Neural progenitor cell (in vitro differentiated cells): ENCODE data around the gene FAM83F. TPM values are rescaled to one million over a fixed set of nuclear protein-coding genes. Genes with fewer than 3 reads are reported as not detected.

Experiments
- DNase-seq: peaks from one replicate; pipeline ENCODE4 v3.0.0-alpha.2; 2016; ENCODE audit warnings: low spot score
- H2AFZ ChIP-seq: fragments of 200-600 bp; sonication (generic); replicated peaks from 2 replicates; pipeline ENCODE4 v1.6.1; 2016; ENCODE audit warnings: antibody characterized with exemption
- H3F3A ChIP-seq: fragments of 200-600 bp; sonication (generic); 2 replicates; pipeline ENCODE4 v1.6.1; 2016; ENCODE audit warnings: antibody characterized with exemption, low read depth
- H3K27ac ChIP-seq: fragments of 200-600 bp; sonication (generic); 2 replicates; pipeline ENCODE4 v1.5.1; 2016; ENCODE audit warnings: mild to moderate bottlenecking
- H3K27me3 ChIP-seq: fragments of 200-600 bp; sonication (generic); 2 replicates; pipeline ENCODE4 v1.6.1; 2016; ENCODE audit warnings: mild to moderate bottlenecking, moderate library complexity
- H3K36me3 ChIP-seq: fragments of 200-600 bp; sonication (generic); 2 replicates; pipeline ENCODE4 v1.5.1; 2016
- H3K4me1 ChIP-seq: fragments of 200-600 bp; sonication (generic); 2 replicates; pipeline ENCODE4 v1.6.1; 2016; ENCODE audit warnings: mixed run types
- H3K4me2 ChIP-seq: fragments of 200-600 bp; sonication (generic); 2 replicates; pipeline ENCODE4 v1.6.1; 2016
- H3K4me3 ChIP-seq: fragments of 200-600 bp; sonication (generic); 2 replicates; pipeline ENCODE4 v1.5.1; 2016
- H3K79me2 ChIP-seq: fragments of 200-600 bp; sonication (generic); 2 replicates; pipeline ENCODE4 v1.6.1; 2016; ENCODE audit warnings: low read depth
- H3K9ac ChIP-seq: fragments of 200-600 bp; sonication (generic); 2 replicates; pipeline ENCODE4 v1.6.1; 2016
- H3K9me3 ChIP-seq: fragments of 200-600 bp; sonication (generic); 2 replicates; pipeline ENCODE4 v1.5.1; 2016; ENCODE audit warnings: low read depth
- H4K20me1 ChIP-seq: fragments of 200-600 bp; sonication (generic); 2 replicates; pipeline ENCODE4 v1.6.1; 2016; ENCODE audit warnings: low read depth
- H3K27ac Mint-ChIP-seq: 3 replicates; pipeline ENCODE4 v1.8.0; 2021; ENCODE audit warnings: mixed read lengths
- H3K27me3 Mint-ChIP-seq: 2 replicates; pipeline ENCODE4 v1.8.0; 2022; ENCODE audit warnings: low read depth, mild to moderate bottlenecking, inconsistent platforms, moderate library complexity, mixed read lengths; ENCODE audit not compliant: insufficient read depth
- H3K36me3 Mint-ChIP-seq: 3 replicates; pipeline ENCODE4 v1.8.0; 2021; ENCODE audit warnings: mixed read lengths
- H3K4me1 Mint-ChIP-seq: 3 replicates; pipeline ENCODE4 v1.8.0; 2021; ENCODE audit warnings: mixed read lengths
- H3K4me3 Mint-ChIP-seq: 3 replicates; pipeline ENCODE4 v1.8.0; 2021; ENCODE audit warnings: mild to moderate bottlenecking, moderate library complexity, mixed read lengths
- H3K9me3 Mint-ChIP-seq: 3 replicates; pipeline ENCODE4 v1.8.0; 2020; ENCODE audit warnings: mixed read lengths
- EZH2 ChIP-seq: fragments of 200-600 bp; sonication (generic); IDR thresholded peaks from 2 replicates; pipeline ENCODE4 v1.6.1; 2017; ENCODE audit warnings: antibody characterized with exemption, mild to moderate bottlenecking, moderate library complexity
- EZH2phosphoT487 ChIP-seq: fragments of 200-600 bp; sonication (generic); IDR thresholded peaks from 2 replicates; pipeline ENCODE4 v1.6.1; 2017; ENCODE audit warnings: antibody characterized with exemption
- total RNA-seq: library from RNA; depleted of rRNA; stranded (reverse); fragments of >200 nt; gene quantifications from 2 replicates; pipeline ENCODE4 v1.2.3, GENCODE V29; 2015; ENCODE audit warnings: low replicate concordance
- TF ChIP-seq, protein P1 (sequence below): fragments of 200-600 bp; sonication (generic); IDR thresholded peaks from 2 replicates; pipeline ENCODE4 v1.5.1; 2017; ENCODE audit warnings: antibody characterized with exemption, mild to moderate bottlenecking

FAM83F gene
- total RNA-seq, 1 donor from 2014 or later: 0.09 TPM

DNA sequence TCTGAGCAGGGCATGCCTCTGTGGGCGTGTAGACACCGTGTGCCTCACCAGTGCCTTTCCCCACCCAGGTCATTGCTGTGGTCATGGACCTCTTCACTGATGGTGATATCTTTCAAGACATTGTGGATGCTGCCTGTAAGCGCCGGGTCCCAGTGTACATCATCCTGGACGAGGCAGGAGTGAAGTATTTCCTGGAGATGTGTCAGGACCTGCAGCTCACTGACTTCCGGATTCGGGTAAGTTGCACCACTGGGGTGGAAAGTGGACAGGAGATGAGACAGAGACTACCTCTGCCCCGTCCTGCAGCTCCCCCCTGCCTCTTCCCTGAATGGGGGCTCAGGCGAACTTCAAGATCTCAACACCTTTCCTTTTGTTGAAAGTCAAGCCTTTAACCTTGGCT lies 24.3 kb downstream of the FAM83F start:
- Histone ChIP-seq H2AFZ (no peak overlapping the region), H3F3A (no peaks in the 10 kb centered on the region), H3K27me3 (no peaks in the 10 kb centered on the region), H3K27ac (no peak overlapping the region), H3K4me1 (peaks cover 4% of the 10 kb centered on the region), H3K36me3 (no peaks in the 10 kb centered on the region), H3K79me2 (no peaks in the 10 kb centered on the region), H4K20me1 (no peaks in the 10 kb centered on the region), H3K9me3 (no peaks in the 10 kb centered on the region), H3K4me2 (no peak overlapping the region), H3K9ac (no peak overlapping the region), H3K4me3 (no peak overlapping the region)
- TF ChIP-seq EZH2phosphoT487 (no peak), EZH2 (no peak)
- TF ChIP-seq, protein P1, sequence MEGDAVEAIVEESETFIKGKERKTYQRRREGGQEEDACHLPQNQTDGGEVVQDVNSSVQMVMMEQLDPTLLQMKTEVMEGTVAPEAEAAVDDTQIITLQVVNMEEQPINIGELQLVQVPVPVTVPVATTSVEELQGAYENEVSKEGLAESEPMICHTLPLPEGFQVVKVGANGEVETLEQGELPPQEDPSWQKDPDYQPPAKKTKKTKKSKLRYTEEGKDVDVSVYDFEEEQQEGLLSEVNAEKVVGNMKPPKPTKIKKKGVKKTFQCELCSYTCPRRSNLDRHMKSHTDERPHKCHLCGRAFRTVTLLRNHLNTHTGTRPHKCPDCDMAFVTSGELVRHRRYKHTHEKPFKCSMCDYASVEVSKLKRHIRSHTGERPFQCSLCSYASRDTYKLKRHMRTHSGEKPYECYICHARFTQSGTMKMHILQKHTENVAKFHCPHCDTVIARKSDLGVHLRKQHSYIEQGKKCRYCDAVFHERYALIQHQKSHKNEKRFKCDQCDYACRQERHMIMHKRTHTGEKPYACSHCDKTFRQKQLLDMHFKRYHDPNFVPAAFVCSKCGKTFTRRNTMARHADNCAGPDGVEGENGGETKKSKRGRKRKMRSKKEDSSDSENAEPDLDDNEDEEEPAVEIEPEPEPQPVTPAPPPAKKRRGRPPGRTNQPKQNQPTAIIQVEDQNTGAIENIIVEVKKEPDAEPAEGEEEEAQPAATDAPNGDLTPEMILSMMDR: no peak
- no peak overlapping the region for H3K4me3 Mint-ChIP-seq
- peaks cover 2% of the 10 kb centered on the region for H3K27me3 Mint-ChIP-seq
- H3K9me3 Mint-ChIP-seq: no peaks in the 10 kb centered on the region
- no peak for DNase-seq
- peaks cover 21% of the 10 kb centered on the region for H3K4me1 Mint-ChIP-seq
- H3K36me3 Mint-ChIP-seq: no peaks in the 10 kb centered on the region
- H3K27ac Mint-ChIP-seq: no peak overlapping the region

DNA sequence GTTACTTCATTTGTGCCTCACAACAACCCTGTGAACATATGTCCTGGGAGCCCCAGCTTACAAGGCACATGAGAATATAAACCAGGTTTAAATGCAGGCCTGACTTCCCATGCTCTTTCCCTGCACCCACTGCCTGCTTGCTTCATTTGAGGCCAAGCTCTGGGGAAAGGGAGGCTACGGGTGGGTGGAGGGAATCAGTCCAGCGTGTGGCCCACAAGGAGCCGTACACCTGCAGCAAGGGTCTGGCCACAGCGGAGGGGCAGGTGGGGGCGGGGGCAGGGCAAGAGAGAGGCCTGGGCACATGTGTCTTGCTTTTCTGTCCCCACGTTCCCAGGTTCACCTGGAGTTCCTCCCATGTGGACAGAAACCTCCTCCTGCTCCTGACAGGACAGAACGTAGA lies 26.2 kb downstream of the FAM83F start:
- Histone ChIP-seq H3K27me3 (no peaks in the 10 kb centered on the region), H3K9me3 (no peaks in the 10 kb centered on the region), H2AFZ (no peak overlapping the region), H3K9ac (no peak overlapping the region), H3K27ac (no peak overlapping the region), H3K4me1 (peaks cover 4% of the 10 kb centered on the region), H4K20me1 (no peaks in the 10 kb centered on the region), H3K36me3 (no peaks in the 10 kb centered on the region), H3F3A (no peaks in the 10 kb centered on the region), H3K79me2 (no peaks in the 10 kb centered on the region), H3K4me3 (no peak overlapping the region), H3K4me2 (no peak overlapping the region)
- Mint-ChIP-seq H3K4me1 (peaks cover 20% of the 10 kb centered on the region), H3K27me3 (peaks cover 6% of the 10 kb centered on the region), H3K9me3 (no peaks in the 10 kb centered on the region), H3K4me3 (no peak overlapping the region), H3K27ac (no peak overlapping the region), H3K36me3 (no peaks in the 10 kb centered on the region)
- TF ChIP-seq EZH2phosphoT487 (no peak), EZH2 (no peak)
- TF ChIP-seq, protein P1: no peak
- DNase-seq: no peak

DNA sequence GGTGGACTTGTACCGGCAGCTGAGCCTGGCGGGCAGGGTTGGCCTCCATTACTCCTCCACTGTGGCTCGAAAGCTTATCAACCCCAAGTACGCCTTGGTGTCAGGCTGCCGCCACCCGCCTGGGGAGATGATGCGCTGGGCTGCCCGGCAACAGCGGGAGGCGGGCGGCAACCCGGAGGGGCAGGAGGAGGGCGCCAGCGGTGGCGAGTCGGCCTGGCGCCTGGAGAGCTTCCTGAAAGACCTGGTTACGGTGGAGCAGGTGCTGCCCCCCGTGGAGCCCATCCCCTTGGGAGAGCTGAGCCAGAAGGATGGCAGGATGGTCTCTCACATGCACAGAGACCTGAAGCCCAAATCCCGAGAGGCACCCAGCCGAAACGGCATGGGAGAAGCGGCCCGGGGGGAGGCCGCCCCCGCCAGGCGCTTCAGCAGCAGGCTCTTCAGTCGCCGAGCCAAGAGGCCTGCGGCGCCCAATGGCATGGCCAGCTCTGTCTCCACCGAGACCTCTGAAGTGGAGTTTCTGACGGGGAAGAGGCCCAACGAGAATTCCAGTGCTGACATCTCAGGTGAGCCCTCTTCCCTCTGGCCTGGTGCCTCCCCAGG lies 26.7 kb downstream of the FAM83F start:
- no peaks in the 10 kb centered on the region for H3K9me3 Mint-ChIP-seq
- H3K27ac ChIP-seq: no peak overlapping the region
- no peaks in the 10 kb centered on the region for H3K27me3 ChIP-seq
- H3K27ac Mint-ChIP-seq: no peak overlapping the region
- no peaks in the 10 kb centered on the region for H3F3A ChIP-seq
- peaks cover 20% of the 10 kb centered on the region for H3K4me1 Mint-ChIP-seq
- peaks cover 6% of the 10 kb centered on the region for H3K27me3 Mint-ChIP-seq
- H3K36me3 ChIP-seq: no peaks in the 10 kb centered on the region
- H4K20me1 ChIP-seq: no peaks in the 10 kb centered on the region
- no peak overlapping the region for H3K9ac ChIP-seq
- H3K4me3 Mint-ChIP-seq: no peak overlapping the region
- peaks cover 4% of the 10 kb centered on the region for H3K4me1 ChIP-seq
- no peak overlapping the region for H3K4me3 ChIP-seq
- H3K4me2 ChIP-seq: no peak overlapping the region
- H3K79me2 ChIP-seq: no peaks in the 10 kb centered on the region
- TF ChIP-seq, protein P1: no peak
- TF ChIP-seq EZH2 (no peak), EZH2phosphoT487 (no peak)
- H3K9me3 ChIP-seq: no peaks in the 10 kb centered on the region
- no peaks in the 10 kb centered on the region for H3K36me3 Mint-ChIP-seq
- DNase-seq: no peak
- H2AFZ ChIP-seq: no peak overlapping the region
